Neural cell (in vitro differentiated cells): ENCODE data around the gene MAD2L1BP.

Experiments used
- RAD21 ChIP-seq: fragments of 450-650 bp; conservative IDR thresholded peaks from 2 replicates; pipeline ENCODE4 v1.6.1; 2014; ENCODE audit warnings: antibody characterized with exemption, mild to moderate bottlenecking, moderate library complexity
- TF ChIP-seq, protein P1 (sequence below): fragments of 450-650 bp; IDR thresholded peaks from 2 replicates; pipeline ENCODE4 v1.5.1; 2014; ENCODE audit warnings: antibody characterized with exemption, mild to moderate bottlenecking, moderate library complexity; ENCODE audit not compliant: poor library complexity, severe bottlenecking
- TF ChIP-seq, protein P2 (sequence below): IDR thresholded peaks from 2 replicates; pipeline ENCODE4 v1.6.1; 2012; ENCODE audit warnings: borderline replicate concordance

DNA sequence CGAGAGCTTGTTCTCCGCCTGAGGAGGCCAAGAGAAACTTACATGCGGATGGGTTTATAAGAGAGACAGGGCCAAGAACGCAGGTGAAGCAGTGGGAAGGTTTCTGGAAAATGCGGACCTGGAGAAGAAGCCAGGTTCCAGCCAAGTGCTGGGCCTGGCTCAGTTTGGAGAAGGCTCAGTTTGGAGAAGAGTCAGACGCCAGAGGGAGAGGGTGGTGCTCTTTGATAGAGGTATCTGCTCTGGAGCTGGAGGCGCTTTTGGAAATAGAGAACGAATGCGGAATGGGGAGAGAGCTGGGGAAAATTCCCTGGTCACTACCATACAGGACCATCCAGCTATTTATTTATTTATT, 9.9 kb downstream of the MAD2L1BP start:
- TF ChIP-seq, protein P1, sequence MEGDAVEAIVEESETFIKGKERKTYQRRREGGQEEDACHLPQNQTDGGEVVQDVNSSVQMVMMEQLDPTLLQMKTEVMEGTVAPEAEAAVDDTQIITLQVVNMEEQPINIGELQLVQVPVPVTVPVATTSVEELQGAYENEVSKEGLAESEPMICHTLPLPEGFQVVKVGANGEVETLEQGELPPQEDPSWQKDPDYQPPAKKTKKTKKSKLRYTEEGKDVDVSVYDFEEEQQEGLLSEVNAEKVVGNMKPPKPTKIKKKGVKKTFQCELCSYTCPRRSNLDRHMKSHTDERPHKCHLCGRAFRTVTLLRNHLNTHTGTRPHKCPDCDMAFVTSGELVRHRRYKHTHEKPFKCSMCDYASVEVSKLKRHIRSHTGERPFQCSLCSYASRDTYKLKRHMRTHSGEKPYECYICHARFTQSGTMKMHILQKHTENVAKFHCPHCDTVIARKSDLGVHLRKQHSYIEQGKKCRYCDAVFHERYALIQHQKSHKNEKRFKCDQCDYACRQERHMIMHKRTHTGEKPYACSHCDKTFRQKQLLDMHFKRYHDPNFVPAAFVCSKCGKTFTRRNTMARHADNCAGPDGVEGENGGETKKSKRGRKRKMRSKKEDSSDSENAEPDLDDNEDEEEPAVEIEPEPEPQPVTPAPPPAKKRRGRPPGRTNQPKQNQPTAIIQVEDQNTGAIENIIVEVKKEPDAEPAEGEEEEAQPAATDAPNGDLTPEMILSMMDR = no peak
- TF ChIP-seq, protein P2, sequence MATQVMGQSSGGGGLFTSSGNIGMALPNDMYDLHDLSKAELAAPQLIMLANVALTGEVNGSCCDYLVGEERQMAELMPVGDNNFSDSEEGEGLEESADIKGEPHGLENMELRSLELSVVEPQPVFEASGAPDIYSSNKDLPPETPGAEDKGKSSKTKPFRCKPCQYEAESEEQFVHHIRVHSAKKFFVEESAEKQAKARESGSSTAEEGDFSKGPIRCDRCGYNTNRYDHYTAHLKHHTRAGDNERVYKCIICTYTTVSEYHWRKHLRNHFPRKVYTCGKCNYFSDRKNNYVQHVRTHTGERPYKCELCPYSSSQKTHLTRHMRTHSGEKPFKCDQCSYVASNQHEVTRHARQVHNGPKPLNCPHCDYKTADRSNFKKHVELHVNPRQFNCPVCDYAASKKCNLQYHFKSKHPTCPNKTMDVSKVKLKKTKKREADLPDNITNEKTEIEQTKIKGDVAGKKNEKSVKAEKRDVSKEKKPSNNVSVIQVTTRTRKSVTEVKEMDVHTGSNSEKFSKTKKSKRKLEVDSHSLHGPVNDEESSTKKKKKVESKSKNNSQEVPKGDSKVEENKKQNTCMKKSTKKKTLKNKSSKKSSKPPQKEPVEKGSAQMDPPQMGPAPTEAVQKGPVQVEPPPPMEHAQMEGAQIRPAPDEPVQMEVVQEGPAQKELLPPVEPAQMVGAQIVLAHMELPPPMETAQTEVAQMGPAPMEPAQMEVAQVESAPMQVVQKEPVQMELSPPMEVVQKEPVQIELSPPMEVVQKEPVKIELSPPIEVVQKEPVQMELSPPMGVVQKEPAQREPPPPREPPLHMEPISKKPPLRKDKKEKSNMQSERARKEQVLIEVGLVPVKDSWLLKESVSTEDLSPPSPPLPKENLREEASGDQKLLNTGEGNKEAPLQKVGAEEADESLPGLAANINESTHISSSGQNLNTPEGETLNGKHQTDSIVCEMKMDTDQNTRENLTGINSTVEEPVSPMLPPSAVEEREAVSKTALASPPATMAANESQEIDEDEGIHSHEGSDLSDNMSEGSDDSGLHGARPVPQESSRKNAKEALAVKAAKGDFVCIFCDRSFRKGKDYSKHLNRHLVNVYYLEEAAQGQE = no peak
- no peak for TF ChIP-seq RAD21
